WTC11 (cell line): ENCODE results near the gene MDFIC. TPM values are rescaled to one million over a fixed set of nuclear protein-coding genes. Genes with fewer than 3 reads are reported as not detected.

ENCODE experiments used
- ATAC-seq: fragments of 200-7000 bp; cut with Tn5 transposase; 2 replicates; pipeline ENCODE4 v1.10.0; 2021; ENCODE audit warnings: mild to moderate bottlenecking, moderate library complexity
- CTCF ChIA-PET: fragments of 300-600 bp; sonication (Branson Sonifier 250); formaldehyde crosslinking; loops from one replicate; lab custom pipeline; 2021; ENCODE audit warnings: antibody characterized with exemption; lab: Charles Lee
- POLR2A ChIA-PET: fragments of 350-600 bp; sonication (Branson Sonifier 250); formaldehyde crosslinking; loops from one replicate; lab custom pipeline; 2021; ENCODE audit warnings: antibody characterized with exemption; lab: Charles Lee
- DNase-seq: peaks from one replicate; pipeline ENCODE4 v3.0.0; 2021; ENCODE audit warnings: low spot score
- H3K27ac Mint-ChIP-seq: 2 replicates; pipeline ENCODE4 v1.8.0; 2021; ENCODE audit warnings: mixed read lengths
- H3K27me3 Mint-ChIP-seq: 2 replicates; pipeline ENCODE4 v1.8.0; 2021; ENCODE audit warnings: low read depth, mild to moderate bottlenecking, moderate library complexity, mixed read lengths
- H3K36me3 Mint-ChIP-seq: 2 replicates; pipeline ENCODE4 v1.8.0; 2021; ENCODE audit warnings: mixed read lengths
- H3K4me1 Mint-ChIP-seq: 2 replicates; pipeline ENCODE4 v1.8.0; 2022; ENCODE audit warnings: mixed read lengths
- H3K4me3 Mint-ChIP-seq: 2 replicates; pipeline ENCODE4 v1.8.0; 2021; ENCODE audit warnings: mild to moderate bottlenecking, moderate library complexity, mixed read lengths
- H3K9me3 Mint-ChIP-seq: 2 replicates; pipeline ENCODE4 v1.8.0; 2021; ENCODE audit warnings: mixed read lengths
- ATF6 ChIP-seq: sonication (generic); formaldehyde crosslinking; IDR thresholded peaks from 2 replicates; pipeline ENCODE4 v1.8.1; 2023; ENCODE audit warnings: mild to moderate bottlenecking, missing genetic modification reagents
- E2F1 ChIP-seq: sonication (generic); formaldehyde crosslinking; IDR thresholded peaks from 2 replicates; pipeline ENCODE4 v1.8.0; 2022; ENCODE audit warnings: mild to moderate bottlenecking, missing genetic modification reagents
- E2F4 ChIP-seq: sonication (generic); formaldehyde crosslinking; IDR thresholded peaks from 2 replicates; pipeline ENCODE4 v1.8.1; 2022; ENCODE audit warnings: low read depth, mild to moderate bottlenecking, moderate library complexity, missing genetic modification reagents, borderline replicate concordance
- ESRRA ChIP-seq: sonication (generic); formaldehyde crosslinking; IDR thresholded peaks from 2 replicates; pipeline ENCODE4 v1.8.1; 2022; ENCODE audit warnings: mild to moderate bottlenecking, missing genetic modification reagents, borderline replicate concordance
- ETV6 ChIP-seq: sonication (generic); formaldehyde crosslinking; IDR thresholded peaks from 2 replicates; pipeline ENCODE4 v1.8.1; 2022; ENCODE audit warnings: mild to moderate bottlenecking, missing genetic modification reagents
- GABPB1 ChIP-seq: sonication (generic); formaldehyde crosslinking; IDR thresholded peaks from 2 replicates; pipeline ENCODE4 v1.8.1; 2023; ENCODE audit warnings: mild to moderate bottlenecking, missing genetic modification reagents
- GRHL2 ChIP-seq: fragments of 250-450 bp; sonication (Bioruptor Pico); IDR thresholded peaks from 2 replicates; pipeline ENCODE4 v1.8.0; 2022; ENCODE audit warnings: mild to moderate bottlenecking, moderate library complexity; ENCODE audit not compliant: insufficient replicate concordance, severe bottlenecking
- HMGA2 ChIP-seq: fragments of 250-450 bp; sonication (Bioruptor Pico); IDR thresholded peaks from 2 replicates; pipeline ENCODE4 v1.4.0; 2021; ENCODE audit warnings: mild to moderate bottlenecking, moderate library complexity
- IRF2 ChIP-seq: sonication (generic); formaldehyde crosslinking; IDR thresholded peaks from 2 replicates; pipeline ENCODE4 v1.8.0; 2022; ENCODE audit warnings: low read depth, missing genetic modification reagents, borderline replicate concordance
- JUN ChIP-seq: sonication (generic); formaldehyde crosslinking; IDR thresholded peaks from 2 replicates; pipeline ENCODE4 v1.8.0; 2023; ENCODE audit warnings: mild to moderate bottlenecking, missing genetic modification reagents
- SP1 ChIP-seq: sonication (generic); formaldehyde crosslinking; conservative IDR thresholded peaks from 2 replicates; pipeline ENCODE4 v1.8.1; 2022; ENCODE audit warnings: missing genetic modification reagents
- TEAD1 ChIP-seq: sonication (generic); formaldehyde crosslinking; IDR thresholded peaks from 2 replicates; pipeline ENCODE4 v1.8.0; 2022; ENCODE audit warnings: mild to moderate bottlenecking, missing genetic modification reagents
- USF1 ChIP-seq: sonication (generic); formaldehyde crosslinking; IDR thresholded peaks from 2 replicates; pipeline ENCODE4 v1.8.0; 2022; ENCODE audit warnings: mild to moderate bottlenecking, missing genetic modification reagents
- total RNA-seq: library from RNA; stranded (reverse); gene quantifications from 3 replicates; pipeline ENCODE4 v1.2.3, GENCODE V29; 2021
- TF ChIP-seq, protein P1 (sequence below): sonication (generic); formaldehyde crosslinking; IDR thresholded peaks from 2 replicates; pipeline ENCODE4 v1.8.1; 2023; ENCODE audit warnings: mild to moderate bottlenecking, missing genetic modification reagents
- TF ChIP-seq, protein P2 (sequence below): sonication (generic); formaldehyde crosslinking; IDR thresholded peaks from 2 replicates; pipeline ENCODE4 v1.8.0; 2023; ENCODE audit warnings: mild to moderate bottlenecking, missing genetic modification reagents

The MDFIC gene
- total RNA-seq, 1 experiment from 2014 or later, result 8.4 TPM

DNA sequence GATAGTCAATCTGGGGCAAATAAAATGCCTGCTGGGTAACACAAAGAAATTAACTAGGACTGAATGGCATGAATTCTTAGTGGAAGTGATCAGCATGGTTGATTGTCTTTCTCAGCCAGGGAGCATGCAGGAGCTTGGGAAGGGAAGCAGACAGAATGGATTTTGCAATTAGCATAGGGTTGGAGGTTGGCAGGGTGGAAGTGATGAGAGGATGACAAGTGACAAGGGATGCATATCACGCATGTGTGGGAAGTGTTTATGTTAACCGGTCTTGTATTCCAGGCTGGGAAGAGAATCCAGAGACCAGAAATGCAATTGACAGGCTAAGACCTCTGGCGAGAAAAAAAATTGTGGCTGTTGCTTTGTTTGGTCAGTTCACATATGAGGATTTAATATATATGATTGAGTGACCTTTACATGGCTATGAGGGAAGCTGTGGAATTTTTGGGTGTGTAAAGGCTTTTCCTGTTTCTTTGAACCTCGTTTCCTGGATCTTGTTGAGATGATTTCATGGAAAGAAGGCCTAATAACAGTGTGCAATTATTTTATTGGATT lies 8.3 kb downstream of the MDFIC start (continued):
- TF ChIP-seq E2F1 (CRISPR knock-in tag) (no peak), TEAD1 (CRISPR knock-in tag) (peak; percentile 85; the same call in 1 of the 2 replicates), HMGA2 (CRISPR knock-in tag) (no peak), GABPB1 (CRISPR knock-in tag) (no peak)

DNA sequence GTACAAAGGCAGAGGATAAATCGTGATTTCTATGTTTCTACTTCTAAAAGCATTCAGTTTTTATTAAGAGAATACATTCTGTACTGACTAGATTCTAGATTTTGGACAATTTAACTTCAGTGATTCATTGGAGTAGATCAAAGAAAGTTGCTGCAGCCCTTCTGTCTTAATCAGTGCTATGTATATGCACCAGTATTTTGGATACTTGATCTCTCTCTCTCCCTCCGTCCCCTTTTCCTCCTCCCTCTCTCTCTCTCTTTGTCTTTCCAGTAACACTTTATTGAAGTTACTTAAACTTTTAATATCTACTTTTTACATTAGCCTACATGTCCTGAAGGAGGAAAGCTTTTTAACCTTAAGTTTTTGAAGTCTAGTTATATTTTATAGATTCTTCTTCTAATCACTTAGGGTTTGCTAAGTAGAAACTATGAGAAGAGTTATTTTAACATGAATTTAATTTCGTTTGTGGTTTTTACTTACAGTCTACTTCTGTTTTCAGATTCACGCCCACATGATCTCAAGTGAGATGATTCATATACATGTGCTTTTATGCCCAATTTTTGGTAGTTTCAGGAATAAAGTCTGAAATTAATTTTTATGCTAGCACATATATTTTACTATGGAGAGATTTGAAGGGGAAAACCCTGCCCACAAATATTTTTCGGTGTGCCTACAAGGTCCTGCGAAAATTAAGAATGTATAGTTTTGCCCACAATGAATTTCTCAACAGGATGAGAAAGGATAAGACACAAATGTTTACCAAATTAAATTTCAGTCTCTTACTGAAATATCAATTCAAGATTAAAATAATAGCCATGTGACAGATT lies 9.1 kb downstream of the MDFIC start:
- no peak for DNase-seq
- no peak overlapping the region for H3K4me3 Mint-ChIP-seq
- ChIA-PET POLR2A (no interaction called here), CTCF (no interaction called here)
- H3K4me1 Mint-ChIP-seq, result peaks cover 12% of the 10 kb centered on the region
- H3K36me3 Mint-ChIP-seq, result no peaks in the 10 kb centered on the region
- ATAC-seq, result no peak
- no peaks in the 10 kb centered on the region for H3K9me3 Mint-ChIP-seq
- TF ChIP-seq ESRRA (CRISPR knock-in tag) (no peak), GRHL2 (no peak), USF1 (CRISPR knock-in tag) (no peak), JUN (no peak), GABPB1 (CRISPR knock-in tag) (no peak), ETV6 (no peak), E2F4 (no peak), IRF2 (CRISPR knock-in tag) (no peak), SP1 (CRISPR knock-in tag) (no peak), ATF6 (no peak)
- TF ChIP-seq, protein P1, sequence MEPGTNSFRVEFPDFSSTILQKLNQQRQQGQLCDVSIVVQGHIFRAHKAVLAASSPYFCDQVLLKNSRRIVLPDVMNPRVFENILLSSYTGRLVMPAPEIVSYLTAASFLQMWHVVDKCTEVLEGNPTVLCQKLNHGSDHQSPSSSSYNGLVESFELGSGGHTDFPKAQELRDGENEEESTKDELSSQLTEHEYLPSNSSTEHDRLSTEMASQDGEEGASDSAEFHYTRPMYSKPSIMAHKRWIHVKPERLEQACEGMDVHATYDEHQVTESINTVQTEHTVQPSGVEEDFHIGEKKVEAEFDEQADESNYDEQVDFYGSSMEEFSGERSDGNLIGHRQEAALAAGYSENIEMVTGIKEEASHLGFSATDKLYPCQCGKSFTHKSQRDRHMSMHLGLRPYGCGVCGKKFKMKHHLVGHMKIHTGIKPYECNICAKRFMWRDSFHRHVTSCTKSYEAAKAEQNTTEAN (CRISPR knock-in tag), result no peak
- TF ChIP-seq, protein P2, sequence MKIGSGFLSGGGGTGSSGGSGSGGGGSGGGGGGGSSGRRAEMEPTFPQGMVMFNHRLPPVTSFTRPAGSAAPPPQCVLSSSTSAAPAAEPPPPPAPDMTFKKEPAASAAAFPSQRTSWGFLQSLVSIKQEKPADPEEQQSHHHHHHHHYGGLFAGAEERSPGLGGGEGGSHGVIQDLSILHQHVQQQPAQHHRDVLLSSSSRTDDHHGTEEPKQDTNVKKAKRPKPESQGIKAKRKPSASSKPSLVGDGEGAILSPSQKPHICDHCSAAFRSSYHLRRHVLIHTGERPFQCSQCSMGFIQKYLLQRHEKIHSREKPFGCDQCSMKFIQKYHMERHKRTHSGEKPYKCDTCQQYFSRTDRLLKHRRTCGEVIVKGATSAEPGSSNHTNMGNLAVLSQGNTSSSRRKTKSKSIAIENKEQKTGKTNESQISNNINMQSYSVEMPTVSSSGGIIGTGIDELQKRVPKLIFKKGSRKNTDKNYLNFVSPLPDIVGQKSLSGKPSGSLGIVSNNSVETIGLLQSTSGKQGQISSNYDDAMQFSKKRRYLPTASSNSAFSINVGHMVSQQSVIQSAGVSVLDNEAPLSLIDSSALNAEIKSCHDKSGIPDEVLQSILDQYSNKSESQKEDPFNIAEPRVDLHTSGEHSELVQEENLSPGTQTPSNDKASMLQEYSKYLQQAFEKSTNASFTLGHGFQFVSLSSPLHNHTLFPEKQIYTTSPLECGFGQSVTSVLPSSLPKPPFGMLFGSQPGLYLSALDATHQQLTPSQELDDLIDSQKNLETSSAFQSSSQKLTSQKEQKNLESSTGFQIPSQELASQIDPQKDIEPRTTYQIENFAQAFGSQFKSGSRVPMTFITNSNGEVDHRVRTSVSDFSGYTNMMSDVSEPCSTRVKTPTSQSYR, result no peak
- H3K27me3 Mint-ChIP-seq, result no peaks in the 10 kb centered on the region
- peak overlapping the region; percentile 7 for H3K27ac Mint-ChIP-seq
